Muscle layer of duodenum (tissue), 2 donors: ENCODE data around the gene RPL21.
"Not testable (repeated sequence)": the region's sequence is repeated elsewhere in the genome, so short reads cannot be mapped to it uniquely, and the experiment has no call there.

Source experiments
- H3K27ac ChIP-seq: one replicate; pipeline ENCODE4 v1.7.0; 2013; ENCODE audit warnings: mild to moderate bottlenecking, low read length
- H3K27me3 ChIP-seq: one replicate; pipeline ENCODE4 v1.7.0; 2013; ENCODE audit warnings: low read depth, mild to moderate bottlenecking, control low read depth, low read length
- H3K36me3 ChIP-seq, 2 donors: one replicate each; pipeline ENCODE4 v1.7.0; 2013; ENCODE audit warnings: low read length in 2 of 2, control low read depth in 1 of 2, mild to moderate bottlenecking in 1 of 2; ENCODE audit not compliant: insufficient read depth in 2 of 2, control insufficient read depth in 1 of 2
- H3K4me1 ChIP-seq, 2 donors: one replicate each; pipeline ENCODE4 v1.7.0; 2013; ENCODE audit warnings: low read length in 2 of 2, mild to moderate bottlenecking in 2 of 2, control low read depth in 1 of 2, moderate library complexity in 1 of 2; ENCODE audit not compliant: insufficient read depth in 2 of 2, control insufficient read depth in 1 of 2
- H3K4me3 ChIP-seq, 2 donors: one replicate each; pipeline ENCODE4 v1.7.0; 2013; ENCODE audit warnings: low read length in 2 of 2, low read depth in 1 of 2, mild to moderate bottlenecking in 1 of 2
- H3K9me3 ChIP-seq, 2 donors: one replicate each; pipeline ENCODE4 v1.7.0; 2013; ENCODE audit warnings: low read length in 2 of 2, control low read depth in 1 of 2, mild to moderate bottlenecking in 1 of 2; ENCODE audit not compliant: control insufficient read depth in 1 of 2
- donor health status: healthy.

Gene RPL21

GRCh38 chr13:27251166-27252091, at the start of gene RPL21:
Gene RPL21, plus strand, starts transcription at chr13:27251558. Its CDS starts 2,219 bp downstream, at chr13:27253777.
- H3K36me3 ChIP-seq = peaks cover 22 to 23% of the 10 kb centered on the region in 2 donors
- H3K4me1 ChIP-seq = peaks cover 14 to 32% of the 10 kb centered on the region in 2 donors
- peak within 1 kb of the TSS; percentile 70 to 99 for H3K4me3 ChIP-seq
- peak within 1 kb of the TSS; percentile 98 for H3K27ac ChIP-seq
- H3K9me3 ChIP-seq = no peaks in the 10 kb centered on the region
- no peaks in the 10 kb centered on the region for H3K27me3 ChIP-seq

GRCh38 chr13:27201661-27202060, 49.7 kb upstream of the RPL21 start:
- Histone ChIP-seq H3K4me3 (no peak overlapping the region), H3K4me1 (no peaks in the 10 kb centered on the region), H3K36me3 (no peaks in the 10 kb centered on the region), H3K27ac (no peak overlapping the region), H3K27me3 (no peaks in the 10 kb centered on the region), H3K9me3 (peaks cover 0 to 2% of the 10 kb centered on the region in 2 donors)

- no peaks in the 10 kb centered on the region for H3K9me3 ChIP-seq
- no peaks in the 10 kb centered on the region for H3K27me3 ChIP-seq
- no peak overlapping the region for H3K27ac ChIP-seq
- no peaks in the 10 kb centered on the region for H3K4me1 ChIP-seq
- H3K36me3 ChIP-seq = no peaks in the 10 kb centered on the region
- no peak overlapping the region for H3K4me3 ChIP-seq
These were observed 48.2 kb upstream of the RPL21 start for GRCh38 chr13:27203186-27203585.

GRCh38 chr13:27203854-27204253, 47.5 kb upstream of the RPL21 start:
- Histone ChIP-seq H3K9me3 (no peaks in the 10 kb centered on the region), H3K4me3 (no peak overlapping the region), H3K36me3 (no peaks in the 10 kb centered on the region), H3K27me3 (no peaks in the 10 kb centered on the region), H3K27ac (no peak overlapping the region), H3K4me1 (no peaks in the 10 kb centered on the region)

GRCh38 chr13:27208514-27208913, 42.8 kb upstream of the RPL21 start:
- H3K4me3 ChIP-seq = no peak overlapping the region
- H3K36me3 ChIP-seq = no peaks in the 10 kb centered on the region
- no peaks in the 10 kb centered on the region for H3K27me3 ChIP-seq
- H3K4me1 ChIP-seq = no peaks in the 10 kb centered on the region
- H3K27ac ChIP-seq = no peak overlapping the region
- H3K9me3 ChIP-seq = no peaks in the 10 kb centered on the region

GRCh38 chr13:27211271-27211670, 40.1 kb upstream of the RPL21 start:
- H3K4me1 ChIP-seq = no peaks in the 10 kb centered on the region
- H3K27me3 ChIP-seq = no peaks in the 10 kb centered on the region
- H3K9me3 ChIP-seq = no peaks in the 10 kb centered on the region
- H3K36me3 ChIP-seq = no peaks in the 10 kb centered on the region
- no peak overlapping the region for H3K4me3 ChIP-seq
- no peak overlapping the region for H3K27ac ChIP-seq

- H3K9me3 ChIP-seq = no peaks in the 10 kb centered on the region
- H3K27me3 ChIP-seq = no peaks in the 10 kb centered on the region
- H3K36me3 ChIP-seq = no peaks in the 10 kb centered on the region
- no peak overlapping the region for H3K27ac ChIP-seq
- no peak overlapping the region for H3K4me3 ChIP-seq
- H3K4me1 ChIP-seq = no peaks in the 10 kb centered on the region
These were observed 39.5 kb upstream of the RPL21 start for GRCh38 chr13:27211771-27212364.

- H3K36me3 ChIP-seq, H3K27ac ChIP-seq, H3K4me1 ChIP-seq, H3K4me3 ChIP-seq, H3K9me3 ChIP-seq, H3K27me3 ChIP-seq: not testable (repeated sequence)
These were observed 38.0 kb upstream of the RPL21 start for GRCh38 chr13:27213386-27213785.

GRCh38 chr13:27217791-27218190, 33.6 kb upstream of the RPL21 start:
- H3K36me3 ChIP-seq, H3K9me3 ChIP-seq, H3K27ac ChIP-seq, H3K27me3 ChIP-seq, H3K4me3 ChIP-seq, H3K4me1 ChIP-seq: not testable (repeated sequence)

- H3K4me1 ChIP-seq, H3K27ac ChIP-seq, H3K36me3 ChIP-seq, H3K9me3 ChIP-seq, H3K4me3 ChIP-seq, H3K27me3 ChIP-seq: not testable (repeated sequence)
These were observed 32.5 kb upstream of the RPL21 start for GRCh38 chr13:27218861-27219260.

GRCh38 chr13:27219611-27220010, 31.7 kb upstream of the RPL21 start:
- H3K9me3 ChIP-seq = no peaks in the 10 kb centered on the region
- no peaks in the 10 kb centered on the region for H3K4me1 ChIP-seq
- H3K27ac ChIP-seq = no peak overlapping the region
- H3K27me3 ChIP-seq = no peaks in the 10 kb centered on the region
- no peaks in the 10 kb centered on the region for H3K36me3 ChIP-seq
- H3K4me3 ChIP-seq = no peak overlapping the region
